ENCODE measurements around the gene SLC25A13.

GRCh38 chr7:96076350-96076707, 245.6 kb downstream of the SLC25A13 start:
- no peak for TF ChIP-seq ELK1 (IDR thresholded peaks at IDR 0.05; ENCODE audit: borderline replicate concordance, low read depth, low read length)
- TF ChIP-seq POLR2A (IDR thresholded peaks at IDR 0.05; ENCODE audit: low read depth, low read length) = no peak
- TF ChIP-seq, protein P1, sequence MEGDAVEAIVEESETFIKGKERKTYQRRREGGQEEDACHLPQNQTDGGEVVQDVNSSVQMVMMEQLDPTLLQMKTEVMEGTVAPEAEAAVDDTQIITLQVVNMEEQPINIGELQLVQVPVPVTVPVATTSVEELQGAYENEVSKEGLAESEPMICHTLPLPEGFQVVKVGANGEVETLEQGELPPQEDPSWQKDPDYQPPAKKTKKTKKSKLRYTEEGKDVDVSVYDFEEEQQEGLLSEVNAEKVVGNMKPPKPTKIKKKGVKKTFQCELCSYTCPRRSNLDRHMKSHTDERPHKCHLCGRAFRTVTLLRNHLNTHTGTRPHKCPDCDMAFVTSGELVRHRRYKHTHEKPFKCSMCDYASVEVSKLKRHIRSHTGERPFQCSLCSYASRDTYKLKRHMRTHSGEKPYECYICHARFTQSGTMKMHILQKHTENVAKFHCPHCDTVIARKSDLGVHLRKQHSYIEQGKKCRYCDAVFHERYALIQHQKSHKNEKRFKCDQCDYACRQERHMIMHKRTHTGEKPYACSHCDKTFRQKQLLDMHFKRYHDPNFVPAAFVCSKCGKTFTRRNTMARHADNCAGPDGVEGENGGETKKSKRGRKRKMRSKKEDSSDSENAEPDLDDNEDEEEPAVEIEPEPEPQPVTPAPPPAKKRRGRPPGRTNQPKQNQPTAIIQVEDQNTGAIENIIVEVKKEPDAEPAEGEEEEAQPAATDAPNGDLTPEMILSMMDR (conservative IDR thresholded peaks at IDR 0.05; ENCODE audit: low read depth, low read length) = no peak
- TF ChIP-seq, protein P2, sequence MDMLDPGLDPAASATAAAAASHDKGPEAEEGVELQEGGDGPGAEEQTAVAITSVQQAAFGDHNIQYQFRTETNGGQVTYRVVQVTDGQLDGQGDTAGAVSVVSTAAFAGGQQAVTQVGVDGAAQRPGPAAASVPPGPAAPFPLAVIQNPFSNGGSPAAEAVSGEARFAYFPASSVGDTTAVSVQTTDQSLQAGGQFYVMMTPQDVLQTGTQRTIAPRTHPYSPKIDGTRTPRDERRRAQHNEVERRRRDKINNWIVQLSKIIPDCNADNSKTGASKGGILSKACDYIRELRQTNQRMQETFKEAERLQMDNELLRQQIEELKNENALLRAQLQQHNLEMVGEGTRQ (IDR thresholded peaks at IDR 0.05; ENCODE audit: low read depth, low read length) = no peak
- TF ChIP-seq CEBPB (IDR thresholded peaks at IDR 0.05; ENCODE audit: low read depth, low read length) = no peak
- TF ChIP-seq RAD21 (IDR thresholded peaks at IDR 0.05; ENCODE audit: low read length) = no peak
- no peak for TF ChIP-seq MXI1 (IDR thresholded peaks at IDR 0.05; ENCODE audit: borderline replicate concordance, low read depth, low read length)
- no peak for TF ChIP-seq SMC3 (IDR thresholded peaks at IDR 0.05; ENCODE audit: low read depth, low read length)
- no peak for TF ChIP-seq BHLHE40 (IDR thresholded peaks at IDR 0.05; ENCODE audit: low read depth, low read length)
- TF ChIP-seq MAZ (IDR thresholded peaks at IDR 0.05; ENCODE audit: borderline replicate concordance, low read depth, low read length) = no peak
- no peak for TF ChIP-seq NFE2L2 (IDR thresholded peaks at IDR 0.05; ENCODE audit: low read depth, low read length)
- TF ChIP-seq FOS (IDR thresholded peaks at IDR 0.05; ENCODE audit: low read depth, low read length) = no peak
- no peak for TF ChIP-seq RCOR1 (IDR thresholded peaks at IDR 0.05; ENCODE audit: insufficient replicate concordance, low read length)
- TF ChIP-seq MAFK (IDR thresholded peaks at IDR 0.05; ENCODE audit: low read depth, low read length) = no peak

All from IMR-90 (cell line).